ENCODE results near the gene FITM1.

FITM1 gene

DNA sequence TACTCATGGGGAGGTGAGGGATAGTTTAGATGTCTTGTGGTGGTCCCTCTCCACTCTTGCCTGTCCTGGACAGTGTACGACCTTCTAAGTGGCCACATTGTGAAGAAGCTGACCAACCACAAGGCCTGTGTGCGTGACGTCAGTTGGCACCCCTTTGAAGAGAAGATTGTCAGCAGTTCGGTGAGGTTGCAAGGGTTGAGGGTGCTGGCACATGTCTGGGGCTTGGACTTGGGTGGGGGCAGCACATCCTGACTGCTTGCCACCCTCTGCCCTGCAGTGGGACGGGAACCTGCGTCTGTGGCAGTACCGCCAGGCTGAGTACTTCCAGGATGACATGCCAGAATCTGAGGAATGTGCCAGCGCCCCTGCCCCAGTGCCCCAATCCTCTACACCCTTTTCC is 7.6 kb upstream of the FITM1 start:
- no peak for DNase-seq

DNA sequence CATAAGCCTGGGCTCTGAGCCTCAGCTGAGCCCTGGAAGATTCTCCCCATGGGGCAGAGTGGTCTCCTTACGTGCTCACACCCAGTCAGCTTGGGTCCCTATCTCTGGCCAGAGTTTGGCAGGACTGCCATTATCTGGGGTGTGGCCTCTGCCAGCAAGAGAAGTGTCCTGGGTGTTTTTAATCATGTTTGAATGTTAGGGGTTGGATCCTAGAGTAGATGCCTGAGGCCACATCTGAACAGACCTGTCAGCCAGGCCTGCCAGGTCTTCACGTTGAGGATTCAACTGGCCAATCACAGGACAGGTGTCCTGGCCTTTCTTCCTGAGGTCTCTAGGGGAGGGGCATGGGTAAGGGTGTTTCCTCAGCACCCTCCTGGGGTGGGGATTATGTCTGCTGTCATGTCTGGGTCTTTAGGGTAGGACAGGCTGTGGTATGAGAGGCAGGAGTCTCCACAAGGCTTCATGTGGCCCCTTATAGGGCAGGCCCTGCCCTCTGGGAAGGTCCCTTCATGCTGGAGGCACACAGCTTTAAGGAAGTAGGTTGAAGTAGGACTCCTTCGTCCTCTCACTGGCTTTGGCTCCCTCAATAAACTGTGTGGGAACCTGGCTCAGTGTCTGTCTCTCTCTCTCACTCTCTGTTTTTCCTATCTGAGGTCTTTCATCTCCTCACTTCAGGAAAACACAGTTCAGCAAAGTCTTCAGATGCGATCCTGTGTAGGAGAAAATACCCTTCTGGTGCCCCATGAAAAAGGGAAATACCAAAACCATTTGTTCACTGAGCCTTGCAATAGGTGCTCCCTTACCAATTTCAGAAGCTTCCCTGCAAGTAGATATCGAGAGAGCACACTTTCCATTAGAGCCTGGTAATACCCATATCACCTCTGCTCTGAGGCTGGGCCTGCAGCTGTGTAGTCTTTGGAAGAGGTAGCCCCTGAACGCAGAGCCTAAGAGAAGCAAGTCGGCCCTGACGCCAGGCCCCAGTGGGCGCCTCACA is 6.7 kb upstream of the FITM1 start:
- DNase-seq = no peak

DNA sequence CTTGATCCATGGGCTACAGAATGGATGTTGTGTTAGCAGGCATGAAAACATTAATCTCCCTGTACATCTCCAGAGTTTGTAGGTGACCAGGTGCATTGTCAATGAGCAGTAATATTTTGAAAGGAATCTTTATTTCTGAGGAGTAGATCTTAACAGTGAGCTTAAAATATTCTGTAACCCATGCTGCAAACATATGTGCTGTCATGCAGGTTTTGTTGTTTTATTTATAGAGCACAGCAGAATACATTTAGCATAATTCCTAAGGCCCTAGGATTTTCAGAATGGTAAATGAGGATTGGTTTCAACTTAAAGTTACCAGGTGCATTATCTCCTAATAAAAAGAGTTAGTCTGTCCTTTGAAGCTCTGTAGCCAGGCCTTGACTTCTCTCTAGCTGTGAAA is 3.5 kb upstream of the FITM1 start:
- DNase-seq = no peak

DNA sequence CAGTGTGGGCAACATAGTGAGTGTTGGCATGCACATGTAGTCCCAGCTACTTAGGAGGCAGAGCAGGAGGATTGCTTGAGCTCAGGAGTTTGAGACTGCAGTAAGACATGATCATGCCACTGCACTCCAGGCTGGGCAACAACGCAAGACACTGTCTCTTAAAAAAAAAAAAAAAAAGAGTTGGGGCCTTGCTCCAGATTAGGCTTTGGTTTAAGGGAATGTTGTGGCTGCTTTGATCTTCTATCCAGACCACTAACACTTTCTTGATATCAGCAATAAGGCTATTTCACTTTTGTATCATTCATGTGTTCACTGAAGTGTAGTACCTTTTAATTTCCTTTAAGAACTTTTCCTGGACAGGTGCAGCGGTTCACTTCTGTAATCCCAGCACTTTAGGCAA is 2.8 kb upstream of the FITM1 start:
- DNase-seq = no peak

DNA sequence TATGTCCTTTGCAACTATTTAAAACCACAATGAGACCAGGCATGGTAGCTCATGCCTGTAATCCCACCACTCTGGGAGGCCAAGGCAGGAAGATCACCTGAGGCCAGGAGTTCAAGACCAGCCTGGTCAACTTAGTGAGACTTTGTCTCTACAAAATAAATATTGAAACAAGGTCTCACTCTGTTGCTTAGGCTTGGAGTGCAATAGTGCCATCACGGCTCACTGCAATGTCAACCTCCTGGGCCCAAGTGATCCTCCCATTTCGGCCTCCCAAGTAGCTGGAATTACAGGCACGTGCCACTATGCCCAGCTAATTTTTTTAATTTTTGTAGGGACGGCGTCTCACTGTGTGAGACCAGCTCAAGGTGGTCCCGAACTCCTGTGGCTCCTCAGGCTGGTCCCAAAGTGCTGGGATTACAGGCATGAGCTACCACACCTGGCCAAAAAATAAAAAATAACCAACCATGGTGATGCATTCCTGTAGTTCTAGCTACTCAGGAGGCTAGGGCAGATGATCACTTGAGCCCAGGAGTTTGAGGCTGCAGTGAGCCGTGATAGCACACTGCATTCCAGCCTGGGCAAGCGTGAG is 955 bp upstream of the FITM1 start:
- DNase-seq = no peak

DNA sequence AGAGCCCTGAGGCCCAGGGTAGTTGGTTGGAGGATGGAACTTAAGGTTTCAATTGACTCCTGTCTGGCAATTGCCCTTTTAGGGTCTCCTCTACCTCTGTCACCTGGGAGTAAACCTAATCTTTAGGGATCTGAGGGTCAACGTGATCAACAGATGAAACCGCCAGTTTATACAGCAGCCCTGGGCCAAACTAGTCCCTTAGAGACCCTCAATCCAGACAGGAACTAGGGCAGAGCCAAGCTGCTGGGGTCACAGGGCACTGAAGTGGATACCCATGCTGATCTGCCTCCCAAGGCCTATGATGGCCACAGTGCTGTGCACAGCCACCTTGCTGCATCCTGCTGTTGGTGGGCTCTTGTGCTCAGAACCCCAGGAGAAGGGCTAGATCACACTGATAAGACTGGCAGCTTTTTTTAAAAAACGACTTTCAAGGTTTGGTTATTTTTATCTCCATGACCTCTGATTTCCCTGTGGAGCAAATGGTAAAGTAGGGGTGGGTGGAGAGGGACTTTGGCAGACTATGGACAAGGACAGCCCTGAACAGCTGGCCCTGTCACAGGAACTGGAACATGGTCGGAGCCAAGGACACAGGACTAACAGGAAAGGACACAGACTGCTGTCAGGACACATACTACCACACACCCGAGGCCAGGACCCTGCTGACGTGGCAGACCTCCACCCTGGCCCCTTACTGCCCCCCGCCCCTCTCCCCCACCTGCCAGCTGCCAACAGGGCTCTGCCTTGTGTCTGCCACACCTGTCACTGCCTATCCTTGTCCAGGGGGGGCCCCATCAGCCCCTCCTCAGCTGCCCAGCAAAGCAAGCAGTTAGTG is 474 bp downstream of the FITM1 start:
- no peak for DNase-seq

DNA sequence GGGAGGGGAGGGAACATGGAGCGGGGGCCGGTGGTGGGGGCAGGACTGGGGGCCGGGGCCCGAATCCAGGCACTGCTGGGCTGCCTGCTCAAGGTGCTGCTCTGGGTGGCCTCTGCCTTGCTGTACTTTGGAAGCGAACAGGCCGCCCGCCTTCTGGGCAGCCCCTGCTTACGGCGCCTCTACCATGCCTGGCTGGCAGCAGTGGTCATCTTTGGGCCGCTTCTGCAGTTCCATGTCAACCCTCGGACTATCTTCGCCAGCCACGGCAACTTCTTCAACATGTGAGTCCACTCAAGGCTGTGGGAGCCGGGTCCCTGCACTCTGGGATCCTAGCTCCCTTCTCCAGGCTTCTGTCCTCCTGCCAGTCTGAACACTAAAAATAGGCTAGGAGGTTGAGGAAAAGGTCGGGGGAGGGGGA is 1.1 kb downstream of the FITM1 start:
- no peak for DNase-seq

DNA sequence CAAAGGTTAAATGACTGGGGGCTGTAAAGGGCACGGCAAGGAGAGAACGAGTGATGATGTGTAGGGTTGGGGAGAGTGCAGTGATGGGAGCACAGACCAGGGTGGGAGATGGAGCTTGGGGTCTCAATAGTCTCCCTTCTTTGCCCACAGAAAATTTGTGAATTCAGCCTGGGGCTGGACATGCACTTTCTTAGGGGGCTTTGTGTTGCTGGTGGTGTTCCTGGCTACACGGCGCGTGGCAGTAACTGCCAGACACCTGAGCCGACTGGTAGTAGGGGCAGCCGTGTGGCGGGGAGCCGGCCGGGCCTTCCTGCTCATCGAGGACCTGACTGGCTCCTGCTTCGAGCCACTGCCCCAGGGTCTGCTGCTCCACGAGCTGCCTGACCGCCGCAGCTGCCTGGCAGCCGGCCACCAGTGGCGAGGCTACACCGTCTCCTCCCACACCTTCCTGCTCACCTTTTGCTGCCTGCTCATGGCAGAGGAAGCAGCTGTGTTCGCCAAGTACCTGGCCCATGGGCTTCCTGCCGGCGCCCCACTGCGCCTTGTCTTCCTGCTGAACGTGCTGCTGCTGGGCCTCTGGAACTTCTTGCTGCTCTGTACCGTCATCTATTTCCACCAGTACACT is 1.7 kb downstream of the FITM1 start:
- peak; percentile 45 for DNase-seq

DNA sequence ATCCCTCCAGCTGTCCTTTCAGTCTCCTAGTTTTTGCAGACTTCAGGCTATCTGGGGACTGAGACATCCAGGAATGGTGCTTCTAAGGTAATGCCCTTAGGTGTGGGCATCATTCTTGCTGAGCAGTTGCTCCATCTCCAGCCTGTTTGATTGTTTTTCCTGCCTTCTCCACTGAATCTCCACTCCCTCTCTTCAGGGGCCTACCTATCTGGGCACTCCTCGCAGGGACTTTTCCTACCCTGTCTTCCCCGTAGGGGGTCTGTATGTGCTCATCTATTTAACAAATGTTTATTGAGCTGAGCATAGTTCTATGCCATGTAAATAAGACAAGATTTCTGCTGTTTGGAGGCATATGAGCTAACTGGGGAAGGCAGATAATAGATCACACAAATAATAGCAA is 2.5 kb downstream of the FITM1 start:
- no peak for DNase-seq

DNA sequence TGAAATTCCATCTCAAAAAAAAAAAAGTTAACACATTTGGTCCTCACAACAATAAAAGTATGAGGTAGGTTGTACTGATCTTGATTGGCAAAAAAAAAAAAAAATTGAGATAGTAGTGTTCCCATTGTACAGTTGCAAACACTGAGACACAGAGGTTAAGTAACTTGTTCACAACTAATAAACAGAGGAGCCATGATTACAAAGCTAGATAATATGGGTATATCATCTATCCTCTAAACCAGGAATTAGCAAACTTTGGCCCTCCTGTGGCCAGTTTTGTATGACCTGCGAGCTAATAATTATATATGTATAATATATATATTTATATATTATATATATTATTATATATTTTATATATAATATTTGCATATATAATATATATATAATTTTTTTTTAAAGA is 3.3 kb downstream of the FITM1 start:
- DNase-seq = no peak

DNA sequence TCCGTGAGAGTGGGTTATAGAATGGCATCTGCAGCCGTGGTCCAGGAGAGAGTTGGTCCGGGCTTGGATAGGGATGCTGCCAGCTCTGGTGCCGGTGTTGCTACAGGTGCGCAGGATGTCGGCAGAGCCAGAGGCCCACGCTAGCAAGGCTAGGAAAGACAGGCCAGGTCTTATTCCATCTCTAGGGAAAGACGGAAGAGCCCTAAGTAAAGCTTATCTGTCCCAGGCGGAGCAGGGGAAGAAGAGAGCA is 5.0 kb downstream of the FITM1 start:
- DNase-seq = peak; percentile 43

DNA sequence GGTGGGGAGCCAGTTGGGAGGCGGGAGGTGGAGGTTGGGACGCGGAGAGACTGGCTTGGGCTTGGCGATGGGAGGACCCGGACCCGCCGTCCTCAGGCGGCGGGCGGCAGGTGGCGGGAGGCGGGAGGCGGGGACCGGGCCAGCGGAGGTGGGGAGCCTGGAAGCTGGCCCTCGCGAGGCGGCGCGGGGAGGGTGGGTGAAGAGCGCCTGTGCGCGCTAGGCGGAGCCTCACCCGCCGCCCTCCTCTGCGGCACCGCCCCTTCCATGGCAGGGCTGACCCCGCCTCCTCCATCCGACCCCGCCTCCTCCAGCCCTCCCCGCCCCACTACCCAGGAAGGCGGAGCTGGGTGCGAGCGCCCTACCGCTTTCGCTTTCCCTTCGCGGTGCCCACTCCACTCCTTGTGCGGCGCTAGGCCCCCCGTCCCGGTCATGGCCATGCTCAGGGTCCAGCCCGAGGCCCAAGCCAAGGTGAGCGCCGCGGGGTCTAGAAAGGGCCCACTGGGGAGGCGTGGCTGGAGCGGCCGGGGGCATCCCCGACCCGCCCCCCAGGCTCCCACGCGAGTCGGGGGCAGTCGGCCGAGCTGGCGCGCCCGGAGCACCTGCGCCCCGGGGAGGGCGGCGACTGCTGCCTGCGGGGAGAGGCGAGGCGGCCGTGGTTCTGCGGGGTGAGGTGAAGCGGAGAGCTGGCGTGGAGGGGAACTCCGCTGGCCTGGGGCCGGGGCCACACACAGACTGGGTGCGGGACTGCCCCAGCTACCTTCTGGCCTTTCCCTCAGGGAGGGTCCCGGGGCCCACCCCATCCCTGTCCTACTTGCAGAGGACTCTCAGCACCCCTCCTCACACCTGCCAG is 5.6 kb downstream of the FITM1 start, which contains the start of gene PSME1:
TSS of gene PSME1 (plus strand) at position 361 of the 850 bp plus-strand sequence. CDS start at position 430, 69 bp downstream.
- peak; percentile 97 for DNase-seq

DNA sequence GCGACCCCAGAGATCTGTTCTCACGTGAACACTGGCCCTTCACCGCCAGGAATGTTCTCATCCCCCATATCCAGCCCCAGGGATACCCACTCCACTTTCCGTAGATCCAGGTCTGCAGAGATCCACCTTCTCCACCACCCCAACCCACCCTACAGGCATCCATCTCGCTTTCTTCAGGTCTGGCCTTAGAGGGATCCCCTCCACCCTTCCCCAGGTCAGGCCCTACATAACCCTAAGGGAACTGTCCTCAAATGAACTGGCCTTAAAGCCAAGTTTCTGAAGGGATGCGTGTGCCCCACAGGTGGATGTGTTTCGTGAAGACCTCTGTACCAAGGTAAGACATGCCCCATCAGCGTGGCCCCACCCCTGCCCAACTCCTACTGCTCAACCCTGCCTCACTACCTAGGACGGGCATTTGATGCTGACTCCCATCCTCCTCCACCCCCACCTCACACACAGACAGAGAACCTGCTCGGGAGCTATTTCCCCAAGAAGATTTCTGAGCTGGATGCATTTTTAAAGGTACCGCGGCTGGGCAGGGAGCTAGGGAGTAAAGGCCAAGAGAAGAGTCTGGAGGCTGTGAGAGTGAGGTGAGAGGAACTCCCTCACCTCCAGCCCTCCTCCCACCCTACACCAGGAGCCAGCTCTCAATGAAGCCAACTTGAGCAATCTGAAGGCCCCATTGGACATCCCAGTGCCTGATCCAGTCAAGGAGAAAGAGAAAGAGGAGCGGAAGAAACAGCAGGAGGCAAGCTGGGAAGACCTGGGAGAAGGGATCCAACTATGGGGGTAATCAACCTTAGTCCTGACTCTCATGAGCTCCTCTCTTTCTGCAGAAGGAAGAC is 6.4 kb downstream of the FITM1 start:
- DNase-seq = peak; percentile 49

DNA sequence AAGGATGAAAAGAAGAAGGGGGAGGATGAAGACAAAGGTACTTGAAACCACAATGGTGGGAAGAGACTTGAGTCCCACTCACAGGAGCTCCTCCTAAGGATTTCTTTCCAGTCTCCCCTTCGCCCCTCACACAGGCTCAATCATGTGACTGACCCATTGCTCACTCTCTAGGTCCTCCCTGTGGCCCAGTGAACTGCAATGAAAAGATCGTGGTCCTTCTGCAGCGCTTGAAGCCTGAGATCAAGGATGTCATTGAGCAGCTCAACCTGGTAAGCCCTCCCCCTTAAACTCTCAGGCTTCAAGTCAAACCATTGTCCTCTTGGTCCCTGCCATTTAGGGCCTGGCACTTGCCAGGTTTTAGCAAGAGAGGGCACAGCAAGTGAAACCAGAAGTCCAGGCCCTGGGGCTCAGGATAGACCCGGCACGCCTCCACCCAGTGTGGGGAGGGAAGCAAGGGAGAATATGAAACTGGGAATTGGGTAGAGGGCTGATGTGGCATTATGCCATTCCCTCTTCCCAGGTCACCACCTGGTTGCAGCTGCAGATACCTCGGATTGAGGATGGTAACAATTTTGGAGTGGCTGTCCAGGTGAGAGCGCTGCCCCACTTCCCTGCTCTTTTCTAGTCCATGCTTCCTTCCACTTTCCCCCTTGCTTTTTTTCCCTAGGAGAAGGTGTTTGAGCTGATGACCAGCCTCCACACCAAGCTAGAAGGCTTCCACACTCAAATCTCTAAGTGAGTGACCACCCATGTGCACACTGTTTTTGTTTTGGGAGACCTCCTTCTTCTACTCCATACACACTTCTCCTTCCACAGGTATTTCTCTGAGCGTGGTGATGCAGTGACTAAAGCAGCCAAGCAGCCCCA is 7.3 kb downstream of the FITM1 start:
- DNase-seq = no peak

DNA sequence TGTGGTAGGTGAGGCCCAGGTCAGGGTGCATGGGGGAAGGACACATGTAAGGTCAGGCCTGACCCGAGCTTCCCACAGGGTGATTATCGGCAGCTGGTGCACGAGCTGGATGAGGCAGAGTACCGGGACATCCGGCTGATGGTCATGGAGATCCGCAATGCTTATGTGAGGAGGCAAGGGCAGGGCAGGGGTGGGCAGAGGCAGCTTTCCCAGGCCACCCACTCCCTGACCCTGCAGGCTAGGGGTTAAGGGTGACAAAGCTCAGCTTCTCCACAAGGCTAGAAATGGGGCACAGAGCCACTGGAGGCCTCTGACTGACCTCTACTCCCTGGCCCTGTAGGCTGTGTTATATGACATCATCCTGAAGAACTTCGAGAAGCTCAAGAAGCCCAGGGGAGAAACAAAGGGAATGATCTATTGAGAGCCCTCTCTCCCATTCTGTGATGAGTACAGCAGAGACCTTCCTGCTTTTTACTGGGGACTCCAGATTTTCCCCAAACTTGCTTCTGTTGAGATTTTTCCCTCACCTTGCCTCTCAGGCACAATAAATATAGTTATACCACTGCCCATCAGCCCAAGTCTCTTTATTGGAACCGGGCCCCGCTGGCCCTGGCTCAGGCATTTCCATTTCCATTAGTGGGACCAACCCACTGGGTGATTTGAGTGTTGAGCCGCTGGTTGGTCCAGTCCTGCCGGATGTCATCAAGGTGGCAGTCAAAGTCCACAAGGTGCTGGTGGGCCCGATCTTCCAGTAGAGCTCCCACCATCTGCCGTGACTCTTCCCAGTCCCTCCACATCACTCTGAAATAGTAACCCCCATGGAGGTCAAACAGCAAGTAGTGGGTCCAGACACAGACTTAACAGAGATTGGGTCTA is 8.2 kb downstream of the FITM1 start:
- no peak for DNase-seq

DNA sequence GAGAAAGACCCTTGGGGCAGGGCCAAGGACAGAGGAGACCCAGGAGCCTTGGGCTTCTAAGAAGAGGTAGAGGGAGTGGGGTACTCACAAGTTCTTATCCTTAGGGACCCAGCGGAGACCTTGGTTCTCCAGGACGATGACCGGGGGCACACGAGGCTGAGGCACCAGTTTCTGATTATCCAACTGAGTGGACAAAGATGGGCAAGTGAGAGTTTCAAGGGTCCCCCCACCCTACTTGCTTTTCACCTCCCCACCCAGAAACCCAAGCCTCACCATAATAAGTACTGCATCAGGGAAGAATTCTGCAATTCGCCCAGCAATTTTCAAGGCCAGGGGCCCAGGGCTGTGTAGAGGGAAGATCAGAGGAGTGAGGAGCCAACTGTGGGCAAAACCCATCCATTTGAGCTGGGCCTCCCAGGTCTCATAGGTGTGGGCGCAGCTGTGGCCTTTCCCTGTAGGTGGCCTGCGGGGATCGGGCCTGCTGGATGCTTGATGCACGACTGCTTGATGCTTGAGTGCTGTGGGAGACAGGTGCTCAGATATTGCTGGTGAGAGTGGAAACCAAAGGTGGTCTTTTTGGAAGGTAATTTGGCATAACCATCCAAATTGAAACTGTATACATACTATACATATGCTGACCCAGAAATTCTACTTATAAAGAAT is 8.9 kb downstream of the FITM1 start:
- peak; percentile 58 for DNase-seq

DNA sequence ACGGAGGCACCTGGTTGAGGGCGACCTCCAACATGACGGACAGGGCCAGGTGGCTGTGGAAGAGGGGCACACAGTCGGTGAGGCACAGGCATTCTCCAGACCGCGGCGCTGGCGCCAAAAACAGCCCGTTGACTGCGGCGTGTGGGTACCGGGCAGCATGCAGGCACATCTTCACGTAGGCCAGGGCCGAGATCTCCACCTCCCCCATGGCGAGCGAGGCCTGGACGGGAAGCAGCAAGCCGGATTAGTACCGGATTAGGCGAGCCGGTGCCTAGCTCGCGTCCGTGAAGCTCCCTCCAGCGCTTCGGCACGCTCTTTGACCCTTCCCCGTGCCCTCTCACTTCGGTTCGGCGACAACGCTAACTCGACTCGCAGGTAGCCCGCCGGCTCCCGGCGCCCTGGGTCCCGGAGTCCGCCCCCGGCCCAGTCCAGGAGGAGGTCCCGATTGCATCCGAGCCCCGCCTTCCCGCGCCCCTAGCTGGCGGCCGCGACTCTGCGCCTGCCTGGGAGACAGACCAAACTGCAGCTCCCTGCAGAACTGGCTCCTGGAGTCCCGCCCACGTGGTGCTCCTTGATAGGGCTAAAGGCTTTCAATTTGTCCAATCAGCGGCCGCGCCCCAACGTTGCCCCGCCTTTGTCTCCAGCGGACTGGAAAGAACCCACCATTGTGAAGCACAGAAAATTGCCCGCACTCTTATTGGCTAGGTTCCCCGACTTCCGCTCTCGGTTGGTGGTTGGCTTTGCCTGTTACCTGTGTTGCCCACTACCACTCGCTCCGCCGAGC is 10.8 kb downstream of the FITM1 start, which contains the start of gene EMC9:
TSS of gene EMC9 (minus strand) at position 495 of the 784 bp plus-strand sequence. CDS start at position 208, 287 bp downstream.
- peak; percentile 100 for DNase-seq

DNA sequence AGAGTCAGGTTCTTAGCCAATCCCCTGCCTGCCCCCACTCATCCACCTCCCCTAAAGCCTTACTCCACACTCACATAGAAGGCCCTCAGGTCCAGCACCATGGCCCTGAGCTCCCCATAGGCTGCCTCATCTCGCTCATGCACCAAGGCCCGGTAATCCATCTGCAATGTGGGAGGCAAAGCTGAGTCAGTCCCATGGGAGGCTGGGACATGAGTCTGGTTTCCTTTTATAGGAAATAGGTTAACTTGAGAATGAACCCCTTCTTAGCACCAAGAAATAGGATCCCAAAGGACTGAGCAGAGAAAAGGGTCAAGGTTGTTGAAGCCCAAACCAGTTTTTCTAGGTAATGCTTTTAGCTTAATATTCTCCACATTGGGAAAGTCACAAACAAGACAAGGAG is 13.1 kb downstream of the FITM1 start:
- DNase-seq = no peak

All from stimulated activated CD8-positive, alpha-beta memory T cell treated with anti-CD3 and anti-CD28 coated beads, Interleukin-4, amount 100 ng/mL, for 48 hours (primary cell).